A673 (cell line): ENCODE results near the gene GSE1.

Source experiments
- EZH2 ChIP-seq: fragments of 200-600 bp; sonication (generic); IDR thresholded peaks from 2 replicates; pipeline ENCODE4 v1.6.1; 2017; ENCODE audit warnings: borderline replicate concordance, low read depth, mild to moderate bottlenecking, mixed read lengths, antibody characterized with exemption, low read length; ENCODE audit not compliant: poor library complexity, severe bottlenecking
- TF ChIP-seq, protein P1 (sequence below): fragments of 300-800, 200-600 bp; sonication (generic); conservative IDR thresholded peaks from 2 replicates; pipeline ENCODE4 v1.5.1; 2017; ENCODE audit warnings: low read depth, mild to moderate bottlenecking, antibody characterized with exemption, low read length, moderate library complexity, mixed read lengths

DNA sequence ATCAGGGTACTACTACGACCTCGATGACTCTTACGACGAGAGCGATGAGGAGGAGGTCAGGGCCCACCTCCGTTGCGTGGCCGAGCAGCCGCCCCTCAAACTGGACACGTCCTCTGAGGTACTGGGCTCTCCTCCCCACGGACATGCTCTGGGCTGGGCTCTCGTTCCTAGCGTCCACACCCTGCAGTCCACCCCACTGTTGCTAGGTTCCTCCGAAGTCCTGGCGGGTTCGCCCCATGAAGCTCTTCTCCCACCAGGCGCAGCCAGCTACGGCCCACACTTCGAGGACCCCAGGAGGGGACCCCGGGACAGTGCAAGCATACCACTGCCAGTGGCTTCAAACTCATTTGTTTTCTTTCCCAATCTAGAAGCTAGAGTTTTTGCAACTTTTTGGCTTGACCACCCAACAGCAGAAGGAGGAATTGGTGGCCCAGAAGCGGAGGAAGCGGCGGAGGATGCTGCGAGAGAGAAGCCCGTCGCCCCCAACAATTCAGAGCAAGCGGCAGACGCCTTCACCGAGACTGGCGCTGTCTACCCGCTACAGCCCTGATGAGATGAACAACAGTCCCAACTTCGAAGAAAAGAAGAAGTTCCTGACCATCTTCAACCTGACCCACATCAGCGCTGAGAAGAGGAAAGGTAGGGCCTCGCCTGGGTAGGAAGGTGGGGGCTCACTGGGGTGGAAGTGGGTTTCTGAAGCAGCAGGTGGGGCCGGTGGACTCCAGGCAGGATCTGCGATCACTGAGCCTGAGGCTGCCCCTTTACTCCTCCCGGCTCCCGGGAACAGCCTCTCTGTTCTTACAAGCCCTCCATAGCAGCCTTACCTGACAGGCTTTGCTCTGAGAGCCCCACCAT is 50.1 kb downstream of the GSE1 start:
- no peak for TF ChIP-seq EZH2
- TF ChIP-seq, protein P1, sequence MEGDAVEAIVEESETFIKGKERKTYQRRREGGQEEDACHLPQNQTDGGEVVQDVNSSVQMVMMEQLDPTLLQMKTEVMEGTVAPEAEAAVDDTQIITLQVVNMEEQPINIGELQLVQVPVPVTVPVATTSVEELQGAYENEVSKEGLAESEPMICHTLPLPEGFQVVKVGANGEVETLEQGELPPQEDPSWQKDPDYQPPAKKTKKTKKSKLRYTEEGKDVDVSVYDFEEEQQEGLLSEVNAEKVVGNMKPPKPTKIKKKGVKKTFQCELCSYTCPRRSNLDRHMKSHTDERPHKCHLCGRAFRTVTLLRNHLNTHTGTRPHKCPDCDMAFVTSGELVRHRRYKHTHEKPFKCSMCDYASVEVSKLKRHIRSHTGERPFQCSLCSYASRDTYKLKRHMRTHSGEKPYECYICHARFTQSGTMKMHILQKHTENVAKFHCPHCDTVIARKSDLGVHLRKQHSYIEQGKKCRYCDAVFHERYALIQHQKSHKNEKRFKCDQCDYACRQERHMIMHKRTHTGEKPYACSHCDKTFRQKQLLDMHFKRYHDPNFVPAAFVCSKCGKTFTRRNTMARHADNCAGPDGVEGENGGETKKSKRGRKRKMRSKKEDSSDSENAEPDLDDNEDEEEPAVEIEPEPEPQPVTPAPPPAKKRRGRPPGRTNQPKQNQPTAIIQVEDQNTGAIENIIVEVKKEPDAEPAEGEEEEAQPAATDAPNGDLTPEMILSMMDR, result no peak
